PFSK-1 (cell line): ENCODE results near the gene GPR61.

ENCODE experiments used
- POLR2AphosphoS5 ChIP-seq: IDR thresholded peaks from 2 replicates; pipeline ENCODE4 v1.6.1; 2012; ENCODE audit warnings: low read depth, mild to moderate bottlenecking, control low read depth, low read length, moderate library complexity
- REST ChIP-seq, 2 experiments: IDR thresholded peaks; 2 replicates each; pipeline versions ENCODE4 v1.6.1 to v1.8.0; 2011 to 2012; ENCODE audit warnings: low read depth in 2 of 2, low read length in 2 of 2, control low read depth in 1 of 2, inconsistent platforms in 1 of 2, mild to moderate bottlenecking in 1 of 2, moderate library complexity in 1 of 2; ENCODE audit not compliant: insufficient read depth in 1 of 2
- SIN3A ChIP-seq: IDR thresholded peaks from 2 replicates; pipeline ENCODE4 v1.6.1; 2012; ENCODE audit warnings: mild to moderate bottlenecking, low read length, moderate library complexity, borderline replicate concordance; ENCODE audit not compliant: insufficient read depth
- TAF1 ChIP-seq: IDR thresholded peaks from 2 replicates; pipeline ENCODE4 v1.6.1; 2012; ENCODE audit warnings: low read length, control low read depth, borderline replicate concordance; ENCODE audit not compliant: insufficient read depth

GRCh38 chr1:109592916-109593315 is 53.2 kb downstream of the GPR61 start:
- TF ChIP-seq POLR2AphosphoS5 (no peak), SIN3A (no peak), REST (IDR thresholded peaks at IDR 0.05; ENCODE audit: insufficient read depth in 1 of 2, low read depth in 2 of 2, low read length in 2 of 2) (no peak), TAF1 (no peak)
